ENCODE measurements around the gene ARSG. TPM values are rescaled to one million over a fixed set of nuclear protein-coding genes. Genes with fewer than 3 reads are reported as not detected.

The ARSG gene
- total RNA-seq, 1 donor = 7.6 TPM

DNA sequence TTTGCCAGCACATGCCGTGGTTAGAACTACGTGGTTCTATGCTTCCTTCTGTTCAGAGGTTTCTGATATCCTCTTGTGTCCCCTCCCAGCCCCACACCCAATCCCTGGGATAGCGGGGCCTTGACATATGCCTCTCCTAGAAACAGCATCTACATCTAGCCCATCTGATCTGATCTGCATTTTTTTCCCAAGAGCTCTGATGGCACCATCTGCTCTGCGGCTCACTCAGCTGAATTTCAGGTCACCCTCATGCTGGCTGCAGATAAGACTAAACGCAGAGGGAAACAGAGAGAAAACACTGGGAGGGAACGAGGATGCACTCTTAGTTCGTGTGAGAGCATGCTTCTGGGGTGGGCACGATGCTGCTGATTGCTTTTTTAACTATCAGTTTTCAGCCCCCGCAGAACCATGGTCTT is 155.3 kb downstream of the ARSG start:
- no peak overlapping the region for H3K27ac ChIP-seq (ENCODE audit: low read depth, low read length)
- H2AFZ ChIP-seq (ENCODE audit: low read length) = no peak overlapping the region
- peaks cover 11% of the 10 kb centered on the region for H4K20me1 ChIP-seq (ENCODE audit: insufficient read depth, low read length)
- H3K4me2 ChIP-seq (ENCODE audit: insufficient read depth, low read length) = no peak overlapping the region
- H3K4me3 ChIP-seq (ENCODE audit: insufficient read depth, low read length) = no peak overlapping the region
- TF ChIP-seq CTCF (IDR thresholded peaks at IDR 0.05; ENCODE audit: extremely low read depth, low read depth, low read length) = no peak
- no peaks in the 10 kb centered on the region for H3K4me1 ChIP-seq (ENCODE audit: insufficient read depth, low read length)
- no peak for DNase-seq (ENCODE audit: insufficient read length, low spot score, missing footprints)
- peaks cover 88% of the 10 kb centered on the region for H3K36me3 ChIP-seq (ENCODE audit: insufficient read depth, low read length)
- H3K79me2 ChIP-seq (ENCODE audit: insufficient read depth, low read length) = peaks cover 23% of the 10 kb centered on the region
- H3K9me3 ChIP-seq (ENCODE audit: low read depth, low read length) = no peaks in the 10 kb centered on the region
- H3K27me3 ChIP-seq (ENCODE audit: insufficient read depth, low read length) = no peaks in the 10 kb centered on the region

GRCh38 chr17:68449021-68449739 is 157.9 kb downstream of the ARSG start:
- H3K79me2 ChIP-seq (ENCODE audit: insufficient read depth, low read length) = peaks cover 48% of the 10 kb centered on the region
- no peak overlapping the region for H3K4me3 ChIP-seq (ENCODE audit: insufficient read depth, low read length)
- H3K9me3 ChIP-seq (ENCODE audit: low read depth, low read length) = no peaks in the 10 kb centered on the region
- TF ChIP-seq CTCF (IDR thresholded peaks at IDR 0.05; ENCODE audit: extremely low read depth, low read depth, low read length) = no peak
- H3K4me1 ChIP-seq (ENCODE audit: insufficient read depth, low read length) = peaks cover 2% of the 10 kb centered on the region
- H3K27ac ChIP-seq (ENCODE audit: low read depth, low read length) = no peak overlapping the region
- DNase-seq (ENCODE audit: insufficient read length, low spot score, missing footprints) = no peak
- H3K36me3 ChIP-seq (ENCODE audit: insufficient read depth, low read length) = peaks cover 81% of the 10 kb centered on the region
- H3K4me2 ChIP-seq (ENCODE audit: insufficient read depth, low read length) = no peak overlapping the region
- H2AFZ ChIP-seq (ENCODE audit: low read length) = no peak overlapping the region
- peaks cover 16% of the 10 kb centered on the region for H4K20me1 ChIP-seq (ENCODE audit: insufficient read depth, low read length)
- H3K27me3 ChIP-seq (ENCODE audit: insufficient read depth, low read length) = no peaks in the 10 kb centered on the region

- Histone ChIP-seq H4K20me1 (ENCODE audit: insufficient read depth, low read length) (peaks cover 21% of the 10 kb centered on the region), H2AFZ (ENCODE audit: low read length) (no peak overlapping the region), H3K4me3 (ENCODE audit: insufficient read depth, low read length) (no peak overlapping the region), H3K4me1 (ENCODE audit: insufficient read depth, low read length) (peaks cover 13% of the 10 kb centered on the region), H3K27me3 (ENCODE audit: insufficient read depth, low read length) (no peaks in the 10 kb centered on the region), H3K9me3 (ENCODE audit: low read depth, low read length) (no peaks in the 10 kb centered on the region), H3K27ac (ENCODE audit: low read depth, low read length) (no peak overlapping the region), H3K36me3 (ENCODE audit: insufficient read depth, low read length) (peaks cover 73% of the 10 kb centered on the region), H3K4me2 (ENCODE audit: insufficient read depth, low read length) (no peak overlapping the region), H3K79me2 (ENCODE audit: insufficient read depth, low read length) (peaks cover 60% of the 10 kb centered on the region)
- DNase-seq (ENCODE audit: insufficient read length, low spot score, missing footprints) = no peak
- TF ChIP-seq CTCF (IDR thresholded peaks at IDR 0.05; ENCODE audit: extremely low read depth, low read depth, low read length) = no peak
Observed at GRCh38 chr17:68450391-68450790, 159.1 kb downstream of the ARSG start.

GRCh38 chr17:68450801-68451200 is 159.5 kb downstream of the ARSG start:
- peaks cover 69% of the 10 kb centered on the region for H3K36me3 ChIP-seq (ENCODE audit: insufficient read depth, low read length)
- no peak overlapping the region for H3K27ac ChIP-seq (ENCODE audit: low read depth, low read length)
- peaks cover 59% of the 10 kb centered on the region for H3K79me2 ChIP-seq (ENCODE audit: insufficient read depth, low read length)
- no peak for TF ChIP-seq CTCF (IDR thresholded peaks at IDR 0.05; ENCODE audit: extremely low read depth, low read depth, low read length)
- H3K4me1 ChIP-seq (ENCODE audit: insufficient read depth, low read length) = peaks cover 17% of the 10 kb centered on the region
- peaks cover 23% of the 10 kb centered on the region for H4K20me1 ChIP-seq (ENCODE audit: insufficient read depth, low read length)
- no peak overlapping the region for H3K4me2 ChIP-seq (ENCODE audit: insufficient read depth, low read length)
- H2AFZ ChIP-seq (ENCODE audit: low read length) = no peak overlapping the region
- H3K9me3 ChIP-seq (ENCODE audit: low read depth, low read length) = no peaks in the 10 kb centered on the region
- no peak for DNase-seq (ENCODE audit: insufficient read length, low spot score, missing footprints)
- H3K27me3 ChIP-seq (ENCODE audit: insufficient read depth, low read length) = no peaks in the 10 kb centered on the region
- no peak overlapping the region for H3K4me3 ChIP-seq (ENCODE audit: insufficient read depth, low read length)
